Measurements from ENCODE around the gene RABGAP1L.

GRCh38 chr1:174956976-174957375 is 797.7 kb downstream of the RABGAP1L start:
- no peak for TF ChIP-seq CTCF (IDR thresholded peaks at IDR 0.05)
- no peak for TF ChIP-seq POLR2A (IDR thresholded peaks at IDR 0.05)

All from body of pancreas (tissue), 4 donors.